Right atrium auricular region (tissue), 2 donors: Measurements from ENCODE around the gene HOXA9. TPM values are rescaled to one million over a fixed set of nuclear protein-coding genes. Genes with fewer than 3 reads are reported as not detected.
A peak's percentile ranks its signal among the peaks of the same experiment; 100 is the strongest.

Experiments
- DNase-seq: peaks from one replicate; pipeline ENCODE4 v3.0.0-alpha.2; 2019; ENCODE audit warnings: low spot score
- H3K27ac ChIP-seq, 2 donors: fragments of 200-600 bp; sonication (generic); 1 replicate in 1 of 2; 2 replicates in 1 of 2; pipeline ENCODE4 v1.5.1; 2016 to 2019
- H3K27me3 ChIP-seq, 2 donors: fragments of 200-600 bp; sonication (generic); one replicate each; pipeline versions ENCODE4 v1.5.1 to v1.6.0; 2017 to 2019
- H3K36me3 ChIP-seq: fragments of 200-600 bp; sonication (generic); one replicate; pipeline ENCODE4 v1.5.1; 2016
- H3K4me1 ChIP-seq, 2 donors: fragments of 200-600 bp; sonication (generic); one replicate each; pipeline versions ENCODE4 v1.5.1 to v1.6.0; 2017 to 2019
- H3K4me3 ChIP-seq, 2 donors: fragments of 200-600 bp; sonication (generic); 1 replicate in 1 of 2; 2 replicates in 1 of 2; pipeline ENCODE4 v1.5.1; 2017 to 2019; ENCODE audit warnings: mild to moderate bottlenecking in 1 of 2, moderate library complexity in 1 of 2
- H3K9me3 ChIP-seq, 2 donors: fragments of 200-600 bp; sonication (generic); one replicate each; pipeline ENCODE4 v1.5.1; 2019
- CTCF ChIP-seq, 2 donors: fragments of 200-600 bp; sonication (generic); IDR thresholded peaks; one replicate each; pipeline ENCODE4 v1.5.1; 2019; ENCODE audit warnings: antibody characterized with exemption in 2 of 2
- total RNA-seq, 2 donors: library from RNA; depleted of rRNA; stranded (reverse); fragments of >200 nt; gene quantifications; one replicate each; pipeline ENCODE4 v1.1.0, GENCODE V29; 2016

The HOXA9 gene
- total RNA-seq, 2 donors from 2014 or later = not detected

GRCh38 chr7:27179503-27180430 lies 14.4 kb upstream of the HOXA9 start:
- Histone ChIP-seq H3K27ac (no peak overlapping the region), H3K27me3 (peaks cover 55 to 83% of the 10 kb centered on the region in 2 donors), H3K36me3 (no peaks in the 10 kb centered on the region), H3K4me1 (peaks cover 0 to 29% of the 10 kb centered on the region in 2 donors), H3K9me3 (no peaks in the 10 kb centered on the region), H3K4me3 (no peak overlapping the region)
- TF ChIP-seq CTCF (IDR thresholded peaks at IDR 0.05) = peak; percentile 65 to 73
- no peak for DNase-seq

GRCh38 chr7:27179030-27179429 lies 13.7 kb upstream of the HOXA9 start:
- peaks cover 57 to 83% of the 10 kb centered on the region in 2 donors for H3K27me3 ChIP-seq
- H3K4me1 ChIP-seq = peaks cover 0 to 29% of the 10 kb centered on the region in 2 donors
- no peak for DNase-seq
- H3K36me3 ChIP-seq = no peaks in the 10 kb centered on the region
- H3K9me3 ChIP-seq = no peaks in the 10 kb centered on the region
- no peak for TF ChIP-seq CTCF (IDR thresholded peaks at IDR 0.05)
- H3K4me3 ChIP-seq = no peak overlapping the region
- no peak overlapping the region for H3K27ac ChIP-seq

DNA sequence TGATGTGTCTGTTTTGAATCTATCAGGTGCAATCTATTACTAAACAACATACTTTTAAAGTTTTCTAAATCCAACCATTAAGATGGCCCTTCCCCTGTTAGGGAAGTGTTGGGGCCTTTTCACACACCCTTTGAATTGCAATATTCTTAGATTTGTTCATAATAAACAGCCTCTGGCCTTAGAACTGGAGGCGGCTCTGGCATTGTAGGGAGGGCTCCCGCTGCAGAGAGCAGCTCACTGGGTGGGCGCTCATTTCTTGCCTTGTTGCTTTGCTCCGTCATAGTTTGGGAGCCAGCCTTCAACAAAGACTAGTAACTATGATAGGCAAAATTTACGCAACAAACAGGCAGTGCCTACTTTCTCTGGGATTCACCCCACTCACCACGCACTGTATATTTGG lies 13.0 kb upstream of the HOXA9 start:
- H3K4me1 ChIP-seq = peaks cover 0 to 29% of the 10 kb centered on the region in 2 donors
- H3K27me3 ChIP-seq = peaks cover 55 to 82% of the 10 kb centered on the region in 2 donors
- H3K4me3 ChIP-seq = no peak overlapping the region
- no peak for TF ChIP-seq CTCF (IDR thresholded peaks at IDR 0.05)
- no peaks in the 10 kb centered on the region for H3K36me3 ChIP-seq
- no peak overlapping the region for H3K27ac ChIP-seq
- H3K9me3 ChIP-seq = no peaks in the 10 kb centered on the region
- no peak for DNase-seq

GRCh38 chr7:27177795-27178320 lies 12.5 kb upstream of the HOXA9 start:
- Histone ChIP-seq H3K36me3 (no peaks in the 10 kb centered on the region), H3K4me3 (no peak overlapping the region), H3K9me3 (no peaks in the 10 kb centered on the region), H3K4me1 (peaks cover 0 to 29% of the 10 kb centered on the region in 2 donors), H3K27me3 (peaks cover 53 to 82% of the 10 kb centered on the region in 2 donors), H3K27ac (no peak overlapping the region)
- no peak for TF ChIP-seq CTCF (IDR thresholded peaks at IDR 0.05)
- DNase-seq = no peak

GRCh38 chr7:27176962-27177794 lies 11.8 kb upstream of the HOXA9 start:
- Histone ChIP-seq H3K4me1 (peaks cover 0 to 36% of the 10 kb centered on the region in 2 donors), H3K27ac (no peak overlapping the region), H3K9me3 (no peaks in the 10 kb centered on the region), H3K36me3 (no peaks in the 10 kb centered on the region), H3K27me3 (peaks cover 56 to 82% of the 10 kb centered on the region in 2 donors), H3K4me3 (no peak overlapping the region)
- no peak for TF ChIP-seq CTCF (IDR thresholded peaks at IDR 0.05)
- no peak for DNase-seq
